Osteocyte (in vitro differentiated cells): ENCODE measurements around the gene HEG1. TPM values are rescaled to one million over a fixed set of nuclear protein-coding genes. Genes with fewer than 3 reads are reported as not detected.

Experiments
- DNase-seq: peaks from one replicate; pipeline ENCODE4 v3.0.0; 2021; ENCODE audit warnings: mixed read lengths; ENCODE audit not compliant: unreplicated experiment; ENCODE audit errors: extremely low spot score
- H3K27ac Mint-ChIP-seq: one replicate; pipeline ENCODE4 v1.8.0; 2021; ENCODE audit warnings: mild to moderate bottlenecking, mixed read lengths; ENCODE audit not compliant: unreplicated experiment
- H3K27me3 Mint-ChIP-seq: one replicate; pipeline ENCODE4 v1.8.0; 2021; ENCODE audit warnings: mixed read lengths; ENCODE audit not compliant: unreplicated experiment
- H3K36me3 Mint-ChIP-seq: one replicate; pipeline ENCODE4 v1.8.0; 2021; ENCODE audit warnings: mixed read lengths; ENCODE audit not compliant: unreplicated experiment
- H3K4me1 Mint-ChIP-seq: one replicate; pipeline ENCODE4 v1.8.0; 2021; ENCODE audit warnings: mixed read lengths; ENCODE audit not compliant: unreplicated experiment
- H3K4me3 Mint-ChIP-seq: one replicate; pipeline ENCODE4 v1.8.0; 2021; ENCODE audit warnings: mild to moderate bottlenecking, moderate library complexity, mixed read lengths; ENCODE audit not compliant: unreplicated experiment
- H3K9me3 Mint-ChIP-seq: one replicate; pipeline ENCODE4 v1.8.0; 2021; ENCODE audit warnings: mixed read lengths; ENCODE audit not compliant: unreplicated experiment
- CTCF ChIP-seq: fragments of 200-600 bp; sonication (generic); IDR thresholded peaks from 2 replicates; pipeline ENCODE4 v1.5.0; 2021; ENCODE audit warnings: antibody characterized with exemption, mild to moderate bottlenecking, moderate library complexity
- total RNA-seq: library from RNA; stranded (reverse); gene quantifications from 2 replicates; pipeline ENCODE4 v1.2.1, GENCODE V29; 2021

The HEG1 gene
- total RNA-seq, 1 donor from 2014 or later: 123 TPM

- Mint-ChIP-seq H3K27me3 (no peaks in the 10 kb centered on the region), H3K4me3 (no peak overlapping the region), H3K9me3 (peaks cover 8% of the 10 kb centered on the region), H3K36me3 (peaks cover 33% of the 10 kb centered on the region), H3K27ac (peak overlapping the region; percentile 78), H3K4me1 (peaks cover 29% of the 10 kb centered on the region)
- DNase-seq: no peak
- no peak for TF ChIP-seq CTCF
Observed at GRCh38 chr3:125032683-125033082, 23.1 kb downstream of the HEG1 start.

GRCh38 chr3:125032100-125032643 is 23.6 kb downstream of the HEG1 start:
- no peaks in the 10 kb centered on the region for H3K27me3 Mint-ChIP-seq
- DNase-seq: no peak
- peaks cover 29% of the 10 kb centered on the region for H3K4me1 Mint-ChIP-seq
- H3K27ac Mint-ChIP-seq: peak overlapping the region; percentile 78
- H3K9me3 Mint-ChIP-seq: peaks cover 8% of the 10 kb centered on the region
- no peak overlapping the region for H3K4me3 Mint-ChIP-seq
- peaks cover 35% of the 10 kb centered on the region for H3K36me3 Mint-ChIP-seq
- TF ChIP-seq CTCF: no peak

GRCh38 chr3:125031544-125031943 is 24.3 kb downstream of the HEG1 start:
- DNase-seq: no peak
- no peak overlapping the region for H3K27ac Mint-ChIP-seq
- no peak overlapping the region for H3K4me3 Mint-ChIP-seq
- no peak for TF ChIP-seq CTCF
- H3K27me3 Mint-ChIP-seq: no peaks in the 10 kb centered on the region
- H3K36me3 Mint-ChIP-seq: peaks cover 40% of the 10 kb centered on the region
- H3K4me1 Mint-ChIP-seq: peaks cover 29% of the 10 kb centered on the region
- H3K9me3 Mint-ChIP-seq: peaks cover 8% of the 10 kb centered on the region

GRCh38 chr3:125028657-125029056 is 27.1 kb downstream of the HEG1 start:
- TF ChIP-seq CTCF: no peak
- DNase-seq: no peak
- Mint-ChIP-seq H3K4me1 (peaks cover 46% of the 10 kb centered on the region), H3K4me3 (no peak overlapping the region), H3K36me3 (peaks cover 55% of the 10 kb centered on the region), H3K27ac (no peak overlapping the region), H3K27me3 (no peaks in the 10 kb centered on the region), H3K9me3 (no peaks in the 10 kb centered on the region)

- Mint-ChIP-seq H3K4me3 (no peak overlapping the region), H3K27me3 (no peaks in the 10 kb centered on the region), H3K36me3 (peaks cover 63% of the 10 kb centered on the region), H3K9me3 (no peaks in the 10 kb centered on the region), H3K4me1 (peaks cover 31% of the 10 kb centered on the region), H3K27ac (no peak overlapping the region)
- no peak for DNase-seq
- no peak for TF ChIP-seq CTCF
Observed at GRCh38 chr3:125025642-125026041, 30.2 kb downstream of the HEG1 start.
